ENCODE data around the gene FAM228B. TPM values are rescaled to one million over a fixed set of nuclear protein-coding genes. Genes with fewer than 3 reads are reported as not detected.
"Not testable (repeated sequence)": the region's sequence is repeated elsewhere in the genome, so short reads cannot be mapped to it uniquely, and the experiment has no call there.

The FAM228B gene
- total RNA-seq, 1 experiment from 2014 or later: 10.6 TPM

DNA sequence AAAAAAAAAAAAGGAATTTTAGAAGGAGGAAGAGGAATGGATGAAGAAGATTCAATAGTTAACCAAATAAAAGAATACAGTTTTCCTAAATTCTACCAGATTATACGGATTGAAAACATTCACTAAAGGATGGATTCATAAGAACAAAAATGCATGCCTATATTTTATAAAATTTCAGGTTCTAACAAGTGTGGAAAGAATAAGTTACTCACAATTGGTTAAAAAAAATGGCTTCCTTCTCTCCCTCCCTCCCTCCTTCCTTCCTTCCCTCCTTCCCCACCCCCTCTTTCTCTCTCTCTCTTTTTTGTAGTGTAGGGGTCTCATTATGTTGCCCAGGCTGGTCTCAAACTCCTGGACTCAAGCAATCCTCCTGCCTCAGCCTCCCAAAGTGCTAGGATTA lies 37.0 kb upstream of the FAM228B start:
- no TSS peak for BruUV-seq (replicated peaks)
- intact Hi-C loops (cut with micrococcal nuclease): no loop called here
- Mint-ChIP-seq H3K4me3 (ENCODE audit: unreplicated experiment) (no peak overlapping the region), H3K27me3 (ENCODE audit: insufficient read depth, unreplicated experiment) (no peaks in the 10 kb centered on the region), H3K36me3 (ENCODE audit: insufficient read depth, unreplicated experiment) (peaks cover 15% of the 10 kb centered on the region), H3K4me1 (ENCODE audit: insufficient read depth, unreplicated experiment) (peaks cover 26% of the 10 kb centered on the region), H3K27ac (ENCODE audit: low read depth, unreplicated experiment) (no peak overlapping the region), H3K9me3 (ENCODE audit: unreplicated experiment) (no peaks in the 10 kb centered on the region)
- ChIA-PET POLR2A (interaction anchor here (4.2 kb wide), 1 partner anchor 160 kb away, joined by 108 read pairs; the partner anchor contains the start of gene ATAD2B), CTCF (interaction anchor here (0.6 kb wide), 2 partner anchors 259 to 780 kb away, joined by 3 read pairs; no protein-coding TSS in a partner anchor)
- TF ChIP-seq, protein P1, sequence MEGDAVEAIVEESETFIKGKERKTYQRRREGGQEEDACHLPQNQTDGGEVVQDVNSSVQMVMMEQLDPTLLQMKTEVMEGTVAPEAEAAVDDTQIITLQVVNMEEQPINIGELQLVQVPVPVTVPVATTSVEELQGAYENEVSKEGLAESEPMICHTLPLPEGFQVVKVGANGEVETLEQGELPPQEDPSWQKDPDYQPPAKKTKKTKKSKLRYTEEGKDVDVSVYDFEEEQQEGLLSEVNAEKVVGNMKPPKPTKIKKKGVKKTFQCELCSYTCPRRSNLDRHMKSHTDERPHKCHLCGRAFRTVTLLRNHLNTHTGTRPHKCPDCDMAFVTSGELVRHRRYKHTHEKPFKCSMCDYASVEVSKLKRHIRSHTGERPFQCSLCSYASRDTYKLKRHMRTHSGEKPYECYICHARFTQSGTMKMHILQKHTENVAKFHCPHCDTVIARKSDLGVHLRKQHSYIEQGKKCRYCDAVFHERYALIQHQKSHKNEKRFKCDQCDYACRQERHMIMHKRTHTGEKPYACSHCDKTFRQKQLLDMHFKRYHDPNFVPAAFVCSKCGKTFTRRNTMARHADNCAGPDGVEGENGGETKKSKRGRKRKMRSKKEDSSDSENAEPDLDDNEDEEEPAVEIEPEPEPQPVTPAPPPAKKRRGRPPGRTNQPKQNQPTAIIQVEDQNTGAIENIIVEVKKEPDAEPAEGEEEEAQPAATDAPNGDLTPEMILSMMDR (IDR thresholded peaks at IDR 0.05; ENCODE audit: unreplicated experiment): no peak
- no peak for DNase-seq (ENCODE audit: unreplicated experiment)

GRCh38 chr2:24087032-24087431 lies 36.2 kb upstream of the FAM228B start:
- peaks cover 7% of the 10 kb centered on the region for H3K36me3 Mint-ChIP-seq (ENCODE audit: insufficient read depth, unreplicated experiment)
- no peak overlapping the region for H3K27ac Mint-ChIP-seq (ENCODE audit: low read depth, unreplicated experiment)
- peaks cover 18% of the 10 kb centered on the region for H3K4me1 Mint-ChIP-seq (ENCODE audit: insufficient read depth, unreplicated experiment)
- BruUV-seq (replicated peaks): no TSS peak
- DNase-seq (ENCODE audit: unreplicated experiment): no peak
- ChIA-PET POLR2A (no interaction called here), CTCF (interaction anchor here (0.6 kb wide), 2 partner anchors 260 to 779 kb away, joined by 3 read pairs; no protein-coding TSS in a partner anchor)
- no peak overlapping the region for H3K4me3 Mint-ChIP-seq (ENCODE audit: unreplicated experiment)
- H3K27me3 Mint-ChIP-seq (ENCODE audit: insufficient read depth, unreplicated experiment): no peaks in the 10 kb centered on the region
- no peaks in the 10 kb centered on the region for H3K9me3 Mint-ChIP-seq (ENCODE audit: unreplicated experiment)
- TF ChIP-seq, protein P1 (IDR thresholded peaks at IDR 0.05; ENCODE audit: unreplicated experiment): no peak
- intact Hi-C loops (cut with micrococcal nuclease): no loop called here

- Mint-ChIP-seq H3K27ac (ENCODE audit: low read depth, unreplicated experiment) (no peak overlapping the region), H3K27me3 (ENCODE audit: insufficient read depth, unreplicated experiment) (no peaks in the 10 kb centered on the region), H3K4me3 (ENCODE audit: unreplicated experiment) (no peak overlapping the region), H3K9me3 (ENCODE audit: unreplicated experiment) (no peaks in the 10 kb centered on the region), H3K36me3 (ENCODE audit: insufficient read depth, unreplicated experiment) (no peaks in the 10 kb centered on the region), H3K4me1 (ENCODE audit: insufficient read depth, unreplicated experiment) (peaks cover 11% of the 10 kb centered on the region)
- POLR2A ChIA-PET: interaction anchor here (0.7 to 1.4 kb wide), 3 partner anchors 12 to 36 kb away, joined by 3 to 4 read pairs (median 3); partner anchors contain the start of gene SF3B6
- intact Hi-C loops (cut with micrococcal nuclease): no loop called here
- no peak for DNase-seq (ENCODE audit: unreplicated experiment)
- no TSS peak for BruUV-seq (replicated peaks)
- CTCF ChIA-PET: interaction anchor here (0.7 to 1.0 kb wide), 2 partner anchors 33 to 162 kb away, joined by 4 to 5 read pairs; partner anchors contain the start of gene ATAD2B
- TF ChIP-seq, protein P1 (IDR thresholded peaks at IDR 0.05; ENCODE audit: unreplicated experiment): no peak
These were observed 34.4 kb upstream of the FAM228B start for GRCh38 chr2:24088821-24089359.

GRCh38 chr2:24093270-24093669 lies 30.0 kb upstream of the FAM228B start:
- BruUV-seq (replicated peaks); H3K9me3 Mint-ChIP-seq (ENCODE audit: unreplicated experiment); DNase-seq (ENCODE audit: unreplicated experiment); H3K4me3 Mint-ChIP-seq (ENCODE audit: unreplicated experiment); H3K4me1 Mint-ChIP-seq (ENCODE audit: insufficient read depth, unreplicated experiment); H3K27me3 Mint-ChIP-seq (ENCODE audit: insufficient read depth, unreplicated experiment); intact Hi-C loops (cut with micrococcal nuclease); H3K27ac Mint-ChIP-seq (ENCODE audit: low read depth, unreplicated experiment); H3K36me3 Mint-ChIP-seq (ENCODE audit: insufficient read depth, unreplicated experiment): not testable (repeated sequence)
- ChIA-PET POLR2A (interaction anchor here (0.6 kb wide), 1 partner anchor 9 kb away, joined by 3 read pairs; no protein-coding TSS in a partner anchor), CTCF (interaction anchor here (0.6 kb wide), 1 partner anchor 111 kb away, joined by 3 read pairs; no protein-coding TSS in a partner anchor)

DNA sequence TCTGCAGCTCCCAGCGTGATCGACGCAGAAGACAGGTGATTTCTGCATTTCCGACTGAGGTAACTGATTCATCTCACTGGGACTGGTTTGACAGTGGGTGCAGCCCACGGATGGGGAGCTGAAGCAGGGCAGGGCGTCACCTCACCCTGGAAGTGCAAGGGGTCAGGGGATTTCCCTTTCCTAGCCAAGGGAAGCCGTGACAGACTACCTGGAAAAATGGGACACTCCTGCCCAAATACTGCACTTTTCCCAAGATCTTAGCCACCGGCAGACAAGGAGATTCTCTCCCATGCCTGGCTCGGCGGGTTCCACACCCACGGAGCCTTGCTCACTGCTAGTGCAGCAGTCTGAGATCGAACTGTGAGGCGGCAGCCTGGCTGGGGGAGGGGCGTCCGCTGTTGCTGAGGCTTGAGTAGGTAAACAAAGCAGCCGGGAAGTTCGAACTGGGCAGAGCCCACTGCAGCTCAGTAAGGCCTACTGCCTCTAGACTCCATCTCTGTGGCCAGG lies 28.0 kb upstream of the FAM228B start:
- H3K9me3 Mint-ChIP-seq (ENCODE audit: unreplicated experiment); intact Hi-C loops (cut with micrococcal nuclease); H3K27me3 Mint-ChIP-seq (ENCODE audit: insufficient read depth, unreplicated experiment); H3K4me3 Mint-ChIP-seq (ENCODE audit: unreplicated experiment); POLR2A ChIA-PET; H3K36me3 Mint-ChIP-seq (ENCODE audit: insufficient read depth, unreplicated experiment); H3K27ac Mint-ChIP-seq (ENCODE audit: low read depth, unreplicated experiment); BruUV-seq (replicated peaks); DNase-seq (ENCODE audit: unreplicated experiment); H3K4me1 Mint-ChIP-seq (ENCODE audit: insufficient read depth, unreplicated experiment): not testable (repeated sequence)
- CTCF ChIA-PET: interaction anchor here (1.1 to 1.2 kb wide), 2 partner anchors 11 to 13 kb away, joined by 4 to 6 read pairs; partner anchors contain the start of gene TP53I3

- POLR2A ChIA-PET; intact Hi-C loops (cut with micrococcal nuclease); BruUV-seq (replicated peaks); DNase-seq (ENCODE audit: unreplicated experiment); H3K9me3 Mint-ChIP-seq (ENCODE audit: unreplicated experiment); CTCF ChIA-PET; H3K4me3 Mint-ChIP-seq (ENCODE audit: unreplicated experiment); H3K36me3 Mint-ChIP-seq (ENCODE audit: insufficient read depth, unreplicated experiment); H3K4me1 Mint-ChIP-seq (ENCODE audit: insufficient read depth, unreplicated experiment); H3K27ac Mint-ChIP-seq (ENCODE audit: low read depth, unreplicated experiment); H3K27me3 Mint-ChIP-seq (ENCODE audit: insufficient read depth, unreplicated experiment): not testable (repeated sequence)
These were observed 22.5 kb upstream of the FAM228B start for GRCh38 chr2:24100732-24101131.

Measured in MCF 10A (cell line).